Dermis microvascular lymphatic vessel endothelial cell (primary cell): Measurements from ENCODE around the gene GSTM3. TPM values are rescaled to one million over a fixed set of nuclear protein-coding genes. Genes with fewer than 3 reads are reported as not detected.
"Not testable (repeated sequence)": the region's sequence is repeated elsewhere in the genome, so short reads cannot be mapped to it uniquely, and the experiment has no call there.

ENCODE experiments used
- DNase-seq, 2 donors: peaks; one replicate each; pipeline versions ENCODE4 v3.0.0 to v3.0.0-alpha.2; 2010; ENCODE audit warnings: low read depth in 2 of 2
- total RNA-seq: library from RNA; depleted of rRNA; stranded (reverse); fragments of >200 nt; gene quantifications from 2 replicates; pipeline ENCODE4 v1.2.1, GENCODE V29; 2014

Gene GSTM3
- total RNA-seq, 1 donor from 2014 or later, result 39.4 TPM

DNA sequence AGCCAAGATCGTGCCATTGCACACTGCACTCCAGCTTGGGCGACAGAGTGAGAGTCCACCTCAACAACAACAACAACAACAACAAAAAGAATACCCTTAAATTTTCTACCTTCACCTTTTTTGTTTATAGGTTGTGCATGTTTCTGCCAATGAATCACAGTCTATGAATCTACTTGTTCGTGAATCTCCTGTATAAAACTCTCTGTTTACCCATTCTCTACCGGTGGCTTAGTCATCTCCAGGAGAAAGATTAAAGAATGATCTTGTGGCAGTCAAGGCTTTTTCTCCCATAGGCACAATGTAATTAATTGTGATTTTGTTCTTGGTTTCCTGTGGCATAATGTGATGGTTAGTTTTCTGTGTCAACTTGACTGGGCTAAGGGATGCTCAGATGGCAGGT lies 43.0 kb downstream of the GSTM3 start:
- DNase-seq, result not testable (repeated sequence)

DNA sequence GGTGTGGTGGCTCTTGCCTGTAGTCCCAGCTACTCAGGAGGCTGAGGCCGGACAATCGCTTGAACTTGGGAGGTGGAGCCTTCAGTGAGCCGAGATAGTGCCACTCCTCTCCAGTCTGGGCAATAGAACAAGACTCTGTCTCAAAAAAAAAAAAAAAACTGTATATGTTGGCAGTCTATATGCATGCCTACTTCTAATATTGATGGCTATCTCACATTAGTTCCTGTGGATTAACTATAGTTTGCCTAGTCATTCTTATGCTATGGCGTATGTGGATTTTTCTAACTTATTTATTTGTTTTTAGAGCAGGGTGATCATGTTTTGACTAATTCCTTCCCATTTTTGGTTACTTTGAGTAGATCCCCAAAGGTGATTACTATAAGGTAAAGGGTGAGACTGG lies 43.8 kb downstream of the GSTM3 start:
- no peak for DNase-seq

DNA sequence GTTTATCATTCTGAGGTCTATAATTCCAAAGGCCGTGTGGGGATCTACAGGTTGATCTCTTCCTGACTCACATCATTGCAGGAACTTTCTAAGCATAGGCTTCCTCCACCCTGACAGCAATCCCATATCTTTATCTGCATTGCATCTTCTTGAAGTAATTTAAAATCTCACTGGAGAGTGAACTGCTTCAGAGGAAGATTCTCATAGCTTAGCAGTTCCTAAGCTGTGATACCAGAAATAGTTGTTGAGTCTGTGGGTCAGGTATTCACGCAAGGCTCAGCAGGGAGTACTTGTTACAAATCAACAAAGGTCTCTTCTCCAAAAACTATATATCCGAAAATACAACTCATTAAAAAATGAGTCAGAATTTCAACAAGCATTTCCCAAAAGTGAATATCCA lies 45.7 kb downstream of the GSTM3 start:
- DNase-seq, result not testable (repeated sequence)

DNA sequence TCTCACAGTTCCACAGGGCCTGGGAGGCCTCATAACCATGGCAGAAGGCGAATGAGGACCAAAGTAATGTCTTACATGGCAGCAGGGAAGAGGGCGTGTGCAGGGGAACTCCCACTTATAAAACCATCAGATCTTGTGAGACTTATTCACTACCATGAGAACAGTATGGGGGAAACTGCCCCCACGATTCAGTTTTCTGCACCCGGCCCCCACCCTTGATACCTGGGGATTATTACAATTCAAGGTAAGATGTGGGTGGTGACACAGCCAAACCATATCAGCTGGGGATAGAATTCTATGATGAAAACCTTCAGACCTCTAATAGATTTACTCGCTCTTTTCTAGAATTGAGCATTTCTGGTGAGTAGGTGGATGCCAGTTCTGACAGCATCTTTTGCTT lies 46.4 kb downstream of the GSTM3 start:
- DNase-seq, result not testable (repeated sequence)

DNA sequence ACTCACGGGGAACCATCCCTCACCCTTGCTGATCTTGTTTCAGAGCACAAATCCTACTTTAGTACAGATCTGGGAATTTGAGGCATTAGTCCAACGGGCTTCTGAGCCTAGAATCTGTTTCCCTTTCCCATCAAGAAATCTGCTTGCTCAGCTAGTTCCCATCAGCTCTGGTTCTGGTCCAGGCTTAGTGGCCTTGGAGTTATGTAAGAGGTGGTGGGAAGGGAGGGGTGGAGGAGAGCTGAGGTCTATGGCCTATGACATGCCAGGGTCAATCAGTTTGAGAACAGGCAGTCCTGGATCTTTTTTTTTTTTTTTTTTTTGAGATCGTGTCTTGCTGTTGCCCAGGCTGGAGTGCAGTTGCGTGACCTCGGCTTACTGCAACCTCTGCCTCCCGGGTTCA lies 49.1 kb downstream of the GSTM3 start:
- DNase-seq, result no peak

DNA sequence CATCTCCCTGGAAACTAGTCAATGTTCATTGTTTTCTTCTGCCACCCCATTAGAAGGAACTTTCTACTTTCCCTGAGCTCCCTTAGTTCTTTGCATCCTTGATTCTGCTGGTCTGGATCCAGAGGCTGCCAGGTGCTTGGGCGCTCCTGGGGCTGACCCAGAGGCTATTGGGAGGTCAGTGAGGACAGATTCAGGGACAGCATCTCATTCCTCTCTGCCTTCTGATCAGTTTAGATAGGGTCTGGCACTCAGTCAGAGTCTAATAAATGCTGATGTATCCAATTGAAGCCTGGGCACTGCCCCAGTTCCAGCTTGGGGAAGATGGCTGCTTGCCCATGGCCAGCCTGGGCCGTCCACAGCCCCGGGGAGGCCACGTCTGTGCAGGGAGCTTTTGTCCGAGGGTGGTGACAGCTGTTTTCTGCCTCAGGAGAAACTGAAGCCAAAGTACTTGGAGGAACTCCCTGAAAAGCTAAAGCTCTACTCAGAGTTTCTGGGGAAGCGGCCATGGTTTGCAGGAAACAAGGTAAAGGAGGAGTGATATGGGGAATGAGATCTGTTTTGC lies 50.9 kb downstream of the GSTM3 start:
- DNase-seq, result no peak

DNA sequence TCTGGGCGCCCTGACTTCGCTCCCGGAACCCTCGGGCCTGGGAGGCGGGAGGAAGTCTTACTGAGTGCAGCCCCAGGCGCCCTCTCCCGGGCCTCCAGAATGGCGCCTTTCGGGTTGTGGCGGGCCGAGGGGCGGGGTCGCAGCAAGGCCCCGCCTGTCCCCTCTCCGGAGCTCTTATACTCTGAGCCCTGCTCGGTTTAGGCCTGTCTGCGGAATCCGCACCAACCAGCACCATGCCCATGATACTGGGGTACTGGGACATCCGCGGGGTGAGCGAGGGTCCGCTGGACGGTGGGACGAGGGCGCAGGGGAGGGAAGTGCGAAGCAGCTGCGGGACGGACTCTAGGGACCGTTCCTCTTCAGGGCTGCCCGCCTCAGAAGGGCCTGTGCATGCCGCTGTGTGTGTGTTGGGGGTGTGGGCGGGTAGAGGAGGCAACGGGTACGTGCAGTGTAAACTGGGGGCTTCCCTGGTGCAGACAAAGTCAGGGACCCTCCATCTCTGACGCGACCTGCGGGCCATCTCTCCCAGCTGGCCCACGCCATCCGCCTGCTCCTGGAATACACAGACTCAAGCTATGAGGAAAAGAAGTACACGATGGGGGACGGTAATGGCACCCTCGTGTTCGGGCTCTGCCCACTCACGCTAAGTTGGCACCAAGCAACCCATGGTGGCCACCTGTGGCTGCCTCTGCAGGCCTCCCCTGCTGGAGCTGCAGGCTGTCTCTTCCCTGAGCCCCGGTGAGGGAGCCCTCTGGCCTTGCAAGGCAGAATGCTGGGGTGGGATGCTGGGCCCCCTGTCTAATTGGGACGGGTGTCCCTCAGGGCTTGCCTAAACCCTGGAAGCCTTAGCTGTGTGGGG lies 53.0 kb downstream of the GSTM3 start, which contains the start of gene GSTM1:
Gene GSTM1 (plus strand): TSS at position 177 of the 859 bp plus-strand sequence. CDS start 57 bp downstream, at position 234.
- peak in 1 of 2 donors; percentile 11 for DNase-seq

DNA sequence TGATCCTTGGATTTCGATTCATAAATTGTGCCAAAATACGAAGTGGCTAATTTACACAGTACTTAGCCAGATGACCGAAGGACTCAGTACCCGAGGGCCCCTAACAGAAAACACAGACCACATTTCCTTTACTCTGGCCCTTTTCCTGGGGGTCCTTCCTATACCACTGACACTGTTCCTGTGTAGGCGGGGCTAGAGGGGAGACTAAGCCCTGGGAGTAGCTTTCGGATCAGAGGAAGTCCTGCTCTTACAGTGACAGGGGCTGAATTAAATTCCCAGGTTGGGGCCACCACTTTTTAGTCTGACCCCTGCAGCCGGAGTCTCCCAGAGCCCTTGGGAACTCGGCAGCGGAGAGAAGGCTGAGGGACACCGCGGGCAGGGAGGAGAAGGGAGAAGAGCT lies 53.7 kb downstream of the GSTM3 start:
- DNase-seq, result not testable (repeated sequence)

DNA sequence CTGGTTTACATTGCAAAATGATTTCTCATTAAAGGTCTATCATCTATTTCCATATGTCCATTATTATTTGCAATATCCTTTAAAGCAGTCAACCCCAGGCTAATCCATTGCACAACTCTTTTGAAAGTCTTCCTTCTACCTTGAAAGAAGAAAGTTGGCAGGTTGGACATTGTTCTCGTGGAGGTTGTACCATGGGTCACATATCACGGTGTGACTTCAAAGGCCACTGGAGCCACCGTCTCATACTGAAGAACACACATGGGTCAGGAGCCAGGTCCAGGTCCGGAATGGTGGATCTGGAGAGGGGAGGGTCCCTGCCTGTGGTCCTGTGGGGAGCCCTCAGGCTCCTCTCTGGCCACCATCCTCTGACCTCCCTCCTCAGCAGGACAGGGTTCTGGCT lies 54.9 kb downstream of the GSTM3 start:
- DNase-seq, result not testable (repeated sequence)

DNA sequence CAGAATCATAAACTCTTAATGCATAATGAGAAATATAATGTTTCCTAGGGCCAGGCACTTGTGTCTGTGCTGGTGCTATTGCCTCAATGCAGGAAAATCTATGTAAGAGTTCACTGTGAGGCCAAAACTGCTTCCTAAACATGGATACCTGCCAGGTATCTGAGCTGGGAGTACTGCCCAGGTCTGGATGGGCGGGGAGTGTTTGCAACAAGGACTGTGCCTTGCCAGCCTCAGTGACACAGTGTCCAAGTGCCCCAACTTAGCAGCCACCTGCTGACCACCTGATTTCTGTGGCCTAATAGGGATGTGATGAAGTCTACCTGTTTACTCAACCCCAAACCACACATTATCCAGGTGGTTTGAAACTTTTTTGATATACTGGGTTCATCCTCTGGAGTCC lies 55.4 kb downstream of the GSTM3 start:
- DNase-seq, result not testable (repeated sequence)

DNA sequence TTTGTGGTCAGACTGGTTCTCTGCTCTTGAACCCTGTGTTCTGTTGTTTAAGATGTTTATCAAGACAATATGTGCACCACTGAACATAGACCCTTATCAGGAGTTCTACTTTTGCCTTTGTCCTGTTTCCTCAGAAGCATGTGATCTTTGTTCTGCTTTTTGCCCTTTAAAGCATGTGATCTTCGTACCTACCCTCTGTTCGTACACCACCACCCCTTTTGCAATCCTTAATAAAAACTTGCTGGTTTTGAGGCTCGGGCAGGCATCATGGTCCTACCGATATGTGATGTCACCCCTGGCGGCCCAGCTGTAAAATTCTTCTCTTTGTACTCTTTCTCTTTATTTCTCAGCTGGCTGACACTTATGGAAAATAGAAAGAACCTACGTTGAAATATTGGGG lies 56.1 kb downstream of the GSTM3 start:
- not testable (repeated sequence) for DNase-seq

Other genes starting within 250 kb of the GSTM3 start
- 3.1 and 4.6 TPM in 2 replicates for gene CYB561D1, start 246.9 kb downstream of the GSTM3 start, total RNA-seq
- 0.64 and 1.0 TPM in 2 replicates for gene AMIGO1, start 231.3 kb downstream of the GSTM3 start, total RNA-seq
- gene GPR61, start 201.2 kb downstream of the GSTM3 start, total RNA-seq, result 0.13 TPM in 1 of 2 replicates, not detected in the other
- 11.4 and 14.9 TPM in 2 replicates for gene GNAI3, start 192.4 kb downstream of the GSTM3 start, total RNA-seq
- gene GNAT2, start 121.4 kb downstream of the GSTM3 start, total RNA-seq, result 0.13 TPM in 1 of 2 replicates, not detected in the other
- gene AMPD2, start 121.2 kb downstream of the GSTM3 start, total RNA-seq, result 24.3 and 37.2 TPM in 2 replicates
- gene GSTM4, start 84.9 kb downstream of the GSTM3 start, total RNA-seq, result 1.2 and 1.3 TPM in 2 replicates
- 1.3 and 3.0 TPM in 2 replicates for gene GSTM2, start 73.0 kb downstream of the GSTM3 start, total RNA-seq
- not detected in 2 replicates for gene GSTM1, start 53.2 kb downstream of the GSTM3 start, total RNA-seq
- gene GSTM5, start 28.8 kb downstream of the GSTM3 start, total RNA-seq, result 0.25 TPM in 1 of 2 replicates, not detected in the other
- gene EPS8L3, start 22.9 kb upstream of the GSTM3 start, total RNA-seq, result not detected in 2 replicates
- gene CSF1, start 169.8 kb upstream of the GSTM3 start, total RNA-seq, result 4.6 and 7.6 TPM in 2 replicates
- gene AHCYL1, start 243.7 kb upstream of the GSTM3 start, total RNA-seq, result 39.7 and 50.4 TPM in 2 replicates